Measurements from ENCODE around the gene RASAL2.

- TF ChIP-seq CTCF (IDR thresholded peaks at IDR 0.05) (no peak), EZH2 (IDR thresholded peaks at IDR 0.05) (no peak), EZH2phosphoT487 (IDR thresholded peaks at IDR 0.05) (no peak)
Measured at GRCh38 chr1:178434899-178435435, 341.1 kb downstream of the RASAL2 start.

All from neural progenitor cell (in vitro differentiated cells).